Colonic mucosa (tissue), 4 donors: ENCODE data around the gene CHDH. TPM values are rescaled to one million over a fixed set of nuclear protein-coding genes. Genes with fewer than 3 reads are reported as not detected.

Experiments used
- DNase-seq: peaks from one replicate; pipeline ENCODE4 v3.0.0-alpha.2; 2020
- H3K27ac ChIP-seq: fragments of 200-600 bp; one replicate; pipeline ENCODE4 v1.8.0; 2021
- H3K27me3 ChIP-seq: fragments of 200-600 bp; one replicate; pipeline ENCODE4 v1.8.0; 2021
- H3K36me3 ChIP-seq: fragments of 200-600 bp; one replicate; pipeline ENCODE4 v1.8.0; 2021
- H3K4me1 ChIP-seq: fragments of 200-600 bp; one replicate; pipeline ENCODE4 v1.8.0; 2021; ENCODE audit warnings: mild to moderate bottlenecking
- H3K4me3 ChIP-seq: fragments of 200-600 bp; one replicate; pipeline ENCODE4 v1.8.0; 2021
- H3K9ac ChIP-seq, 2 donors: one replicate each; pipeline ENCODE4 v1.7.0; 2013; ENCODE audit warnings: control low read depth in 2 of 2, low read depth in 2 of 2, low read length in 2 of 2
- H3K9me3 ChIP-seq: fragments of 200-600 bp; one replicate; pipeline ENCODE4 v1.8.0; 2021
- intact Hi-C: fragments of 100-400 bp; cut with DNase I; formaldehyde crosslinking; loops from one replicate; pipeline ENCODE4 v1.14.1; 2022
- total RNA-seq, 2 donors: library from RNA; stranded (reverse); fragmentation: NEBNext Ultra II Directional in 1 of 2; extraction: Animal tissue kit (Norgen Biotek cat#: 25700) in 1 of 2; gene quantifications; one replicate each; pipeline ENCODE4 v1.2.1, GENCODE V29; 2021
- TF ChIP-seq, protein P1 (sequence below): fragments of 200-600 bp; IDR thresholded peaks from one replicate; pipeline ENCODE4 v1.8.0; 2022; ENCODE audit warnings: antibody characterized with exemption, mild to moderate bottlenecking
- donor health status: healthy.
- donor health status: DM: no; HTN: no; CAD: no.
- donor health status: DM: no; HTN: no; CAD: no.

The CHDH gene
- total RNA-seq, 2 donors from 2014 or later: 41.5 to 48.6 TPM

DNA sequence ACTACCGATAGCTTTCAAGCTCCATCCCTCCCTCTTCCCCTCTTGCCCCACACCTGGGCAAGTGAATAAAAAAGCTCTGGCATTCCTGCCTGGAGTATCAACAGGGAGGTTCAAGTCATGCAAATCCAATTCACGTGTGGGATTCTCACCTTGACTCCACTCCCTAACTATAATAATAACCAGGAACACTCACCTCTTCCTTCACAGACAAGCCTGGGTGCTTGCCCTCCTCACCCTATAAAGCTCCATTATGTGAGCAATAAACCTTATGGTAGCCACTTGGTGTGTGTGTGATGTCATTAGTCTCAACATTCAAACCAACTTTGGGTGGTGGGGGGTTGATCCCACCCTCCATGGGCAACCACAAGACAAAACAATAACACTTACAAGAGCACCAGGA is 16.6 kb downstream of the CHDH start:
- intact Hi-C loops: no loop called here
- TF ChIP-seq, protein P1, sequence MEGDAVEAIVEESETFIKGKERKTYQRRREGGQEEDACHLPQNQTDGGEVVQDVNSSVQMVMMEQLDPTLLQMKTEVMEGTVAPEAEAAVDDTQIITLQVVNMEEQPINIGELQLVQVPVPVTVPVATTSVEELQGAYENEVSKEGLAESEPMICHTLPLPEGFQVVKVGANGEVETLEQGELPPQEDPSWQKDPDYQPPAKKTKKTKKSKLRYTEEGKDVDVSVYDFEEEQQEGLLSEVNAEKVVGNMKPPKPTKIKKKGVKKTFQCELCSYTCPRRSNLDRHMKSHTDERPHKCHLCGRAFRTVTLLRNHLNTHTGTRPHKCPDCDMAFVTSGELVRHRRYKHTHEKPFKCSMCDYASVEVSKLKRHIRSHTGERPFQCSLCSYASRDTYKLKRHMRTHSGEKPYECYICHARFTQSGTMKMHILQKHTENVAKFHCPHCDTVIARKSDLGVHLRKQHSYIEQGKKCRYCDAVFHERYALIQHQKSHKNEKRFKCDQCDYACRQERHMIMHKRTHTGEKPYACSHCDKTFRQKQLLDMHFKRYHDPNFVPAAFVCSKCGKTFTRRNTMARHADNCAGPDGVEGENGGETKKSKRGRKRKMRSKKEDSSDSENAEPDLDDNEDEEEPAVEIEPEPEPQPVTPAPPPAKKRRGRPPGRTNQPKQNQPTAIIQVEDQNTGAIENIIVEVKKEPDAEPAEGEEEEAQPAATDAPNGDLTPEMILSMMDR: no peak
- DNase-seq: no peak
- Histone ChIP-seq H3K36me3 (no peaks in the 10 kb centered on the region), H3K4me3 (no peak overlapping the region), H3K4me1 (no peaks in the 10 kb centered on the region), H3K9ac (no peak overlapping the region), H3K27ac (no peak overlapping the region), H3K9me3 (no peaks in the 10 kb centered on the region), H3K27me3 (no peaks in the 10 kb centered on the region)

DNA sequence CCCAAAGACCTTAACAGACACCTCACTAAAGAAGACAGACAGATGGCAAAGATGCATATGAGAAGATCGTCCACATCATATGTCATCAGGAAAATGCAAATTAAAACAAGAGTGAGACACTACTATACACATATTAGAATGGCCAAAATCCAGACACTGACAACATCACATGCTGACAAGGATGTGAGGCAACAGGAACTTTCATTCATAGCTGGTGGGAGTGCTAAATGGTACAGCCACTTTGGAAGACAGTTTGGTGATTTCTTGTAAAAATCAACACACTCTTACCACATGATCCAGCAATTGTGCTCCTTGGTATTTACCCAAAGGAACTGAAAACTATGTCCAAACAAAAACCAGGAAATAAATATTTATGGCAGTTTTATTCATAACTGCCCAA is 17.6 kb downstream of the CHDH start:
- Histone ChIP-seq H3K4me1 (no peaks in the 10 kb centered on the region), H3K36me3 (no peaks in the 10 kb centered on the region), H3K27me3 (no peaks in the 10 kb centered on the region), H3K9ac (no peak overlapping the region), H3K4me3 (no peak overlapping the region), H3K27ac (no peak overlapping the region), H3K9me3 (no peaks in the 10 kb centered on the region)
- intact Hi-C loops: no loop called here
- DNase-seq: no peak
- TF ChIP-seq, protein P1: no peak

DNA sequence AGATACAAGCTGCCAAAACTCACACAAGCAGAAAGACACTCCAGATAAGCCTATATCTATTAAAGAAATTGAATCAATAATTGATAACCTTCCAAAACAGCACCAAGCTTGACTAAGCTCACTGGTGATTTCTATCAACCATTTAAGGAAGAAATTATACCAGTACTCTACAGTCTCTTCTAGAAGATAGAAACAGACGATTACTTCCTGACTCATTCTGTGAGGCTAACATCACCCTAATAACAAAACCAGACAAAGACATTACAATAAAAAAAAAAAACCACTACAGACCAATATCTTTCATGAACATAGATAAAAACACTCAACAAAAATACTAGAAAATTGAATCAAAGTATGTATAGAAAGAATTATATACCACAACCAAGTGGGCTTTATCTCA is 20.2 kb downstream of the CHDH start:
- no peak overlapping the region for H3K9ac ChIP-seq
- no peak for DNase-seq
- H3K27ac ChIP-seq: no peak overlapping the region
- no peaks in the 10 kb centered on the region for H3K27me3 ChIP-seq
- TF ChIP-seq, protein P1: no peak
- no peaks in the 10 kb centered on the region for H3K9me3 ChIP-seq
- intact Hi-C loops: no loop called here
- H3K4me1 ChIP-seq: no peaks in the 10 kb centered on the region
- H3K4me3 ChIP-seq: no peak overlapping the region
- H3K36me3 ChIP-seq: no peaks in the 10 kb centered on the region

DNA sequence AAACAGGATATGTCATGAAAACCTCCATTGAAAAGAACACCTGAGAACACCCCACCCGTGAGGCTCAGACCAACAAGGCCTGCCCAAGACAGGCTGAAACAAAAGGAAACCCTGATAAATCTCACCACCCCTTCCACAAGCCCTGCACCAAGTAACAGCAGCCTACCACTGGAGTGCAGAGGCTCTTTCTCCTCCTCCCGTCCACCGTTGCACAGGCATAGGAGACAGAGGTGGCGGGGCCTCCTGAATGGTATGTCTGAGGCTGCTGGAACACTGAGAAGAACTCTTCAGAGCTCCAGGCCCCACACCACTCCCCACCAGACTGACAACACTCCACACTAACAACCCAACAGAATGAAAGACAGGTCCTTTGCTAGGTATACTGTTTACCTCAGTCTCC is 21.4 kb downstream of the CHDH start:
- no peak for DNase-seq
- intact Hi-C loops: no loop called here
- Histone ChIP-seq H3K4me1 (no peaks in the 10 kb centered on the region), H3K9ac (no peak overlapping the region), H3K36me3 (no peaks in the 10 kb centered on the region), H3K9me3 (no peaks in the 10 kb centered on the region), H3K27me3 (no peaks in the 10 kb centered on the region), H3K27ac (no peak overlapping the region), H3K4me3 (no peak overlapping the region)
- TF ChIP-seq, protein P1: no peak

DNA sequence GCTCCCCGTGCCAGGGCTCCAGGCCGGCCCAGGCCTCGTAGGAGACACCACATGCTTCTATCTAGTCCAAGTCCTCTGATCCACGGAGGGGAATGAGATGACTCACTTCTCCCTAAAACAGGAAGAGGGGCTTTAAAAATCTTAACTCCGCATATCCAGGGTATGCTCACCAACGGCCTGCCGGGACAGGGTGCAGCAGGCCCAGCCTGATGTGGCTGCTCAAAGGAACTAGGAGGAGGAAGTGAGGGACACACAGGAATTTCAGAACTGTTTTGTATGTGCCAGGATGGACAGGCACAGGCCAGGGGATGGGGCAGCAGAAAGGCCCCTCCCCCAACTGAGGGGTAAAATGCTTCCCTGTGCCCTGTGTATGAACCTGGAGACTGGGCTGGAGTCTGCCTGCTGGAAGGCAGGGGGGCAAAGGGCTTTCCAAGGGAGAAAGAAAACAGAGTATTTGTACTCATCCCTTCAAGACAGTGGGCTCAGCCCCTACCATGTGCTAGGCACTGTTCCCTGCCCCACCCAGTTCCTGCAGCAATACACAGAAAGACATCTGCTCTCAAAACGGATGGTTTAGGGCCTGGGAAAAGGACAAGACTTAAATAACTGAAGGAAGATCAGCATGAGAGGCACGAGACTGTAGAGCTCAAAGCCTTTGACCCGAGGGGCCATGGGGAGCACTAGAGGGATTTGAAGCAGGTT is 22.1 kb downstream of the CHDH start:
- Histone ChIP-seq H3K4me3 (no peak overlapping the region), H3K27ac (no peak overlapping the region), H3K9ac (no peak overlapping the region), H3K27me3 (no peaks in the 10 kb centered on the region), H3K9me3 (no peaks in the 10 kb centered on the region), H3K4me1 (no peaks in the 10 kb centered on the region), H3K36me3 (no peaks in the 10 kb centered on the region)
- intact Hi-C loops: no loop called here
- DNase-seq: no peak
- TF ChIP-seq, protein P1: no peak
